DND-41 (cell line): ENCODE measurements around the gene CFB.

Source experiments
- CTCF ChIP-seq: IDR thresholded peaks from 2 replicates; pipeline ENCODE4 v1.5.1; 2012; ENCODE audit warnings: borderline replicate concordance, low read length, moderate library complexity, mild to moderate bottlenecking; ENCODE audit not compliant: poor library complexity, severe bottlenecking; ENCODE audit errors: extremely low read depth
- EZH2 ChIP-seq: IDR thresholded peaks from 3 replicates; pipeline ENCODE4 v1.6.1; 2012; ENCODE audit warnings: borderline replicate concordance, low read depth, mild to moderate bottlenecking, moderate library complexity, low read length, inconsistent platforms; ENCODE audit not compliant: severe bottlenecking

DNA sequence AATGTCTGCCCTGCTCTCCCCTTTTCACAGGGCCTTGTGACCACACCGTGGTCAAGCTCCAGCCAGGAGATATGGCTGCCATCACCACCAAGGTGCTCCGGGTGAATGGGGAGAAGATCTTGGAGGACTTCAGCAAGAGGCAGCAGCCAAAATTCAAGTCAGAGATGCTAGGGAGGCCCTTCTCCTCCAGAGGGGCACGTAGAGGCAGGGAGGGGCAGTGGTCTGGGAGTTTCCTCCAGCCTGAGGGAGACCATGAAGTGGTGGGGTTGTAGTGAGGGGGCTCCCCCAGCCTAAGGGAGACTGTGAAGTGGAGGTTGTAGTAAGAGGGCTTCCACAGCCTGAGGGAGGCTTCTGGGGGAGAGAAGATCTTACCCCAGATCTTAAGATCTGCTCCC is 22.0 kb downstream of the CFB start:
- TF ChIP-seq CTCF: no peak
- no peak for TF ChIP-seq EZH2
